Keratinocyte (primary cell): ENCODE results near the gene PLEKHM1.

Experiments
- EZH2 ChIP-seq: IDR thresholded peaks from one replicate; pipeline ENCODE4 v1.6.1; 2012; ENCODE audit warnings: inconsistent platforms, mild to moderate bottlenecking, low read length, moderate library complexity
- TF ChIP-seq, protein P1 (sequence below), 3 experiments: IDR thresholded peaks in 1 of 3; conservative IDR thresholded peaks in 1 of 3; optimal IDR thresholded peaks in 1 of 3; 2 replicates in 2 of 3; 3 replicates in 1 of 3; pipeline versions ENCODE3 to v1.5.1; 2011; ENCODE audit warnings: low read length in 3 of 3, mild to moderate bottlenecking in 3 of 3, moderate library complexity in 2 of 3, control low read depth in 1 of 3, inconsistent platforms in 1 of 3; ENCODE audit not compliant: insufficient read depth in 2 of 3; ENCODE audit errors: extremely low read depth in 1 of 3

DNA sequence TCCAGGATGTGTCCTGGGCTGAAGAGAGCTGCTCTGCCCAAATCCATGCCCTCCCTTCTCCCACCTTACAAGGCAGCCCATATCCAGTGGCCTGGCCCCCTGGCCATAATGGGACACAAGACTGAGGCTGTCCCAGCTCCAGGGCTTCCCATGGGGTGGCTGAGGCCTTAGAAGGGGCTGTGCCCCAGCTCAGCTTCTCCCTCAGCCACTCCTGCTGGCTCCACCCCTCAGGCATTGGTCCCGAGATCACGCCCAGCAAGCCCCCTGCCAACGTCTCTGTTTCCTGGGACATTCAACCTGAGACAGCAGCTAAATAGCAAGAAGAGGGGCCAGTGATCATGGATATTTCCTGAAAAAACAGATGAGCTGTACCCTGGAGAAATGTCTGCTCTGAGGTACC is 101.2 kb downstream of the PLEKHM1 start:
- TF ChIP-seq, protein P1, sequence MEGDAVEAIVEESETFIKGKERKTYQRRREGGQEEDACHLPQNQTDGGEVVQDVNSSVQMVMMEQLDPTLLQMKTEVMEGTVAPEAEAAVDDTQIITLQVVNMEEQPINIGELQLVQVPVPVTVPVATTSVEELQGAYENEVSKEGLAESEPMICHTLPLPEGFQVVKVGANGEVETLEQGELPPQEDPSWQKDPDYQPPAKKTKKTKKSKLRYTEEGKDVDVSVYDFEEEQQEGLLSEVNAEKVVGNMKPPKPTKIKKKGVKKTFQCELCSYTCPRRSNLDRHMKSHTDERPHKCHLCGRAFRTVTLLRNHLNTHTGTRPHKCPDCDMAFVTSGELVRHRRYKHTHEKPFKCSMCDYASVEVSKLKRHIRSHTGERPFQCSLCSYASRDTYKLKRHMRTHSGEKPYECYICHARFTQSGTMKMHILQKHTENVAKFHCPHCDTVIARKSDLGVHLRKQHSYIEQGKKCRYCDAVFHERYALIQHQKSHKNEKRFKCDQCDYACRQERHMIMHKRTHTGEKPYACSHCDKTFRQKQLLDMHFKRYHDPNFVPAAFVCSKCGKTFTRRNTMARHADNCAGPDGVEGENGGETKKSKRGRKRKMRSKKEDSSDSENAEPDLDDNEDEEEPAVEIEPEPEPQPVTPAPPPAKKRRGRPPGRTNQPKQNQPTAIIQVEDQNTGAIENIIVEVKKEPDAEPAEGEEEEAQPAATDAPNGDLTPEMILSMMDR (optimal IDR thresholded peaks at IDR 0.05 in 1 of 3, IDR thresholded peaks at IDR 0.05 in 1 of 3, conservative IDR thresholded peaks at IDR 0.05 in 1 of 3; ENCODE audit: extremely low read depth in 1 of 3, insufficient read depth in 2 of 3, low read length in 3 of 3): no peak
- no peak for TF ChIP-seq EZH2
